A204.1 (cell line): ENCODE data around the gene TMEM175.

Experiments
- FAIRE-seq: peaks from 2 replicates; lab custom pipeline; 2012; peaks lifted over from hg19 to GRCh38; lab: Jason Lieb, UNC

Gene TMEM175

DNA sequence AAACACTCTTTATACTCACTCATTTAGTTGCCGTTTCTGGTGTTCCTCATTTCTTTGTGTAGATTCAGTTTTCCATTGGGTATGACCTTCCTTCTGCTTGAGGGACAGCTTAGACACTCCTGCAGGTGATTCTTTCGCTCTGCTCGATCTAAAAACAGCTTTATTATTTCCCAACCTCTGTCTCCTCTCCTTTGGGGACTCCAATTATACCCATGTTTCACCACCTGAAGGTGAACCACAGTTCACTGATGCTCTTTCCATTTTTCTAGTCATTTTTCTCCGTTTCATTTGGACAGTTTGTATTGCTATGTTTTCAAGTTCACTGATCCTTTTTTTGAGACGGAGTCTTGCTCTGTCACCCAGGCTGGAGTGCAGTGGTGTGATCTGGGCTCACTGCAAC, 74.6 kb downstream of the TMEM175 start:
- no peak for FAIRE-seq
